GM12864 (cell line): ENCODE results near the gene SNPH.

Source experiments
- DNase-seq: peaks from one replicate; pipeline ENCODE4 v3.0.0-alpha.2; 2011; ENCODE audit warnings: low read depth
- H3K4me3 ChIP-seq: 2 replicates; pipeline ENCODE4 v1.5.1; 2011; ENCODE audit warnings: mild to moderate bottlenecking, low read depth, low read length, control low read depth
- TF ChIP-seq, protein P1 (sequence below): IDR thresholded peaks from 2 replicates; pipeline ENCODE4 v1.5.1; 2011; ENCODE audit warnings: low read depth, mild to moderate bottlenecking, moderate library complexity, low read length, control low read depth, inconsistent platforms; ENCODE audit errors: missing control alignments

SNPH gene

DNA sequence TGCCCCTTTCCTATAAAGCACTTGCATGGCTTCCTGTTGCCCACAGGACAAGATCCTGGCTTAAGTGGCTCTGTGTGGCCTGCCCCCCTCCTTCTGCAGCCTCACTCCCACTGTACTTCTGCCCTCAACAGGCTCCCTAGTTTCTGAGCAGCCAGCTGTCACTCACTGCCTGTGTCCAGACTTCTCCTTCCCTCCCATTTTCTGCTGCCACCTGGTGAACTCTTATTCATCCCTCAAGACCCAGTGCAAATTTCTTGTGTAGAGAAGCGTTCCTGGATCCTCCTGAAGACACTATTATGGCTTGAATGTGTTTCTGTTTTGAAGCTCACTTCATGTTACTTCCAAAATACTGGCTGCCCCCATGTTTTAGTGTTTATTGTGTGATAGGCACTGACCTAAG lies 26.5 kb downstream of the SNPH start:
- DNase-seq, result no peak
- TF ChIP-seq, protein P1, sequence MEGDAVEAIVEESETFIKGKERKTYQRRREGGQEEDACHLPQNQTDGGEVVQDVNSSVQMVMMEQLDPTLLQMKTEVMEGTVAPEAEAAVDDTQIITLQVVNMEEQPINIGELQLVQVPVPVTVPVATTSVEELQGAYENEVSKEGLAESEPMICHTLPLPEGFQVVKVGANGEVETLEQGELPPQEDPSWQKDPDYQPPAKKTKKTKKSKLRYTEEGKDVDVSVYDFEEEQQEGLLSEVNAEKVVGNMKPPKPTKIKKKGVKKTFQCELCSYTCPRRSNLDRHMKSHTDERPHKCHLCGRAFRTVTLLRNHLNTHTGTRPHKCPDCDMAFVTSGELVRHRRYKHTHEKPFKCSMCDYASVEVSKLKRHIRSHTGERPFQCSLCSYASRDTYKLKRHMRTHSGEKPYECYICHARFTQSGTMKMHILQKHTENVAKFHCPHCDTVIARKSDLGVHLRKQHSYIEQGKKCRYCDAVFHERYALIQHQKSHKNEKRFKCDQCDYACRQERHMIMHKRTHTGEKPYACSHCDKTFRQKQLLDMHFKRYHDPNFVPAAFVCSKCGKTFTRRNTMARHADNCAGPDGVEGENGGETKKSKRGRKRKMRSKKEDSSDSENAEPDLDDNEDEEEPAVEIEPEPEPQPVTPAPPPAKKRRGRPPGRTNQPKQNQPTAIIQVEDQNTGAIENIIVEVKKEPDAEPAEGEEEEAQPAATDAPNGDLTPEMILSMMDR, result no peak

DNA sequence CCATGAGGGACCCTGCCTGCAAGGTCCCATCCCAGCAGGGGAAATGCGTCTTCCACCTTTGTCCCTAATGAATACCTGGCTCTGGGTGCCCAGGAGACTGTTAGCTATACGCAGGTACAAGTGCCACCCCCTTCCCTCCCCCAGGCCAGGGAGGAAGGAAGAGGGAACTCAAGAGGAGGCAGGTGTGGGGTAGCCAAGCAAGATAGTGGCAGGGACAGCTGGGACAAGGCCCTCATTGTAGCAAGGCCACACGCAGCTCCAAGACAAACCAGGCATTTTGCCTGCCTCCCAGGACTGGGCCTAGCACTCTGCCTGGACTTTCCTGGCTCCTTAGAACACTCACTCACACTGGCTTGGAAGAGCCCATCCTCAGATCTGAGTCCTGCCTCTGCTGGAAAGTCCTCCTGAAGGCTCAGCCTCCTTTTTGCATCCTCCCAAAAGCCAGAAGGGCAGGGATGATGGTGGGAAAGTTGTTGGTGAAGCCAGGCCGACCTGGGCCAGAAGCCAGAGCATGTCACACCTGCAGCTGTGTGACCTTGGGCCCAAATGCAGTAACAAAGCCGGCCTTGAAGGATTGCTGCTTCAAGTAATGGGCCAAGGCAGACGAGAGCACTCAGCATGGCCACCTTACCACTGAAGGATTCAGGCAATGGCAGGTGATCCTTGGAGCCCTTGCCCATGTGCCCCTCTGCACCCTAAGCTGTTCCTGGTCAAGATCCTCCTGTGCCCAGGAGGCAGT lies 27.7 kb downstream of the SNPH start:
- TF ChIP-seq, protein P1, result no peak
- DNase-seq, result no peak
- H3K4me3 ChIP-seq, result no peak overlapping the region

More for the DNA sequence above, 26.5 kb downstream of the SNPH start:
- no peak overlapping the region for H3K4me3 ChIP-seq

DNA sequence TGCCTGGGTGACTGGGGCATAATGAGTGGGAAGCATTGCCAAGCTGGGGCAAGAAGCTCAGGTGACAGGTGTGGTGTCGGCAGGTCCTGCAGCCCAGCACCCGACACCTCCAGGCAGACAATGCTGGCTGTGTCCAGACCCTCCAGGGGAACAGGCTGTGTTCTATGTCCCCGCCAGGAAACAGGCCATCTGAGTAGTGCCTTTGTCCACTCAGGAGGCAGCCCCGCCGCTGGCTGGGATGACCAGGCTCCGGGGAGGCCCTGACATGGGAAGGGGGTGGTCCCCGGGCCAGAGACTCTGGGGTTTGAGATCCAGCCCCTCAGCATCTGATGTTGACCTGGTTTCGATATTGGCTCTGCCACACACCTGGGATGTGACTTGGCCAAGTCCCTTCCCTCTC lies 28.4 kb downstream of the SNPH start:
- DNase-seq, result no peak
- no peak overlapping the region for H3K4me3 ChIP-seq
- TF ChIP-seq, protein P1, result no peak

DNA sequence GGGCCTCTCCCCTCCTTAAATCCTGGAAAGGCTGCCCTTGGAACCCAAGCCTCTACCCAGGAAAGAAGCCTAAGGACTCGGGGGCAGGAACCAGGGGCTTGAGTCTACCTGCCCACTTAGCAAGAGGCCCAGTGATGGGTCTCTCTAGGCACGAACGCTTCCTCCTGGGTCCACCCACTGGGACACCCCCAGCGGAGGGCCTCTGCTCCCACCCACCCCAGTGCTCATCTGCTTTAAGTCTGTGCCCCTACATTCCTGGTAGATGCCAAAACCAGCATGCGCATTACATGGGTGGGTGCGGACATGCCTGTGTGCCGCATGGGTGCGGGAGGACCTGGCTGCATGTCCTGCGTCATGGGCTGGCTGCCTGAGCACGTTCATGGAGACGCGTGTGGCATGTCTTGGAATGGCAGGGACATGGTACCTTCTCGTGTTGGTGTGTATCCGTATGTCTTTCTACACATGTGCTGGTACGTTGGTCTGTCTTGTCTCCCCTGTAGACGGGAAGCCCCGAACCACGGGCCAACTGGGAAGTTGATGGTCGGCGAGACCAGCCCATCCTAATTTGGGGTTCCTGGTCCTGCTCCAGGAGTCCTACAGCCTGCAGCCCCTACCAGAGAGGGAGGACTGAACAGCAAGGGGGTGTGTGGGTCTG lies 29.3 kb downstream of the SNPH start:
- TF ChIP-seq, protein P1, result no peak
- no peak for DNase-seq
- H3K4me3 ChIP-seq, result no peak overlapping the region

DNA sequence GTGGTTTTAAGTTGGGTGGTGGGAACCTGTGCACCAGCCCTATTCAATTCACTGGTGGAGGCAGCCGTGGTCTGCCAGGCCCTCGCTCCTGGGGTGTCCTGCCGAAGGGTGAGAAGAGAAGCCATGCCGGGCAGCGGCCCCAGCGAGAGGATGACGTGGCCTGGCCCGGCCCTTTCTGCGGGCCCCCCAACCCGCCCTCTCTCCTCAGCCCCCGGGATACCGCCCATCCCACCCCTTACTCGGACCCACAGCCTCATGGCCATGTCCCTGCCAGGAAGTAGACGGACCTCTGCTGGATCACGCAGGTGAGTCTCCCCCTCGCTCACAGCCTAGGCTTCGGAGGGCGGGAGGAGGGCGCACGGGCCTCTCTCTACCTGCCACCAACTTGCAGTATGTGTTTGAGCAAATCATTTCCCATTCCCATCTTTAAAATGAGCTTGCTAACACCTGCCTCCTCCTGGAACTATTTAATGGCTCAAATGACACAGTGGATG lies 30.1 kb downstream of the SNPH start:
- TF ChIP-seq, protein P1, result no peak
- DNase-seq, result no peak
- no peak overlapping the region for H3K4me3 ChIP-seq

DNA sequence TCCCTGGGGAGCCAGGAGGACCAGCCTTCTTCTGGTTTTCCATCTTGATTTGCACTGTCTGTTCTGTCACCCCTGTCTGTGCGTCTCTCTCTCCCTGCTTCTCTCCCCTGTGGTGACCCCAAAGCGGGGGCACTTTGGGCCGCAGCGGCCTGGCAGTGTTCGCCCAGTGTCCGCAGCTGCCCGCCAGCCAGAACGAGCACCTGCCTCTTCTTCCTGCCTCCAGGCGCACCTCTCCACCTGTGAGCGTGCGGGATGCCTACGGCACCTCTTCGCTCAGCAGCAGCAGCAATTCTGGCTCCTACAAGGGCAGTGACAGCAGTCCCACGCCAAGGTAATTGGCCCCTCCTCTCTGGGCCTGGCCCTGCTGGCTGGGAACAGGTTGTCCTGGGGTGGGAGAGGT lies 30.8 kb downstream of the SNPH start:
- H3K4me3 ChIP-seq, result no peak overlapping the region
- TF ChIP-seq, protein P1, result no peak
- no peak for DNase-seq
